Gastrocnemius medialis (tissue), 4 donors: Measurements from ENCODE around the gene MAN1C1. TPM values are rescaled to one million over a fixed set of nuclear protein-coding genes. Genes with fewer than 3 reads are reported as not detected.
A peak's percentile ranks its signal among the peaks of the same experiment; 100 is the strongest.

Source experiments
- ATAC-seq, 2 donors: fragments of 150-250 bp; one replicate each; pipeline ENCODE4 v1.9.1; 2016
- DNase-seq, 2 donors: peaks; one replicate each; pipeline ENCODE4 v3.0.0-alpha.2; 2019
- H3K27ac ChIP-seq, 4 donors: fragments of 200-600 bp; sonication (generic); 1 replicate in 1 of 4; 2 replicates in 3 of 4; pipeline ENCODE4 v1.5.1; 2016 to 2018; ENCODE audit warnings: mild to moderate bottlenecking in 2 of 4, moderate library complexity in 1 of 4
- H3K27me3 ChIP-seq, 3 donors: fragments of 200-600 bp; sonication (generic) in 2 of 3; 1 replicate in 1 of 3; 2 replicates in 2 of 3; pipeline versions ENCODE4 v1.5.1 to v1.6.0; 2016 to 2019; ENCODE audit warnings: mild to moderate bottlenecking in 1 of 3, moderate library complexity in 1 of 3
- H3K36me3 ChIP-seq, 2 donors: fragments of 200-600 bp; sonication (generic) in 1 of 2; one replicate each; pipeline ENCODE4 v1.5.1; 2017 to 2018
- H3K4me1 ChIP-seq, 2 donors: fragments of 200-600 bp; sonication (generic) in 1 of 2; one replicate each; pipeline ENCODE4 v1.5.1; 2016 to 2017; ENCODE audit warnings: mild to moderate bottlenecking in 2 of 2
- H3K4me3 ChIP-seq, 4 donors: fragments of 200-600 bp; sonication (generic) in 3 of 4; 1 replicate in 1 of 4; 2 replicates in 3 of 4; pipeline ENCODE4 v1.5.1; 2016 to 2019; ENCODE audit warnings: mild to moderate bottlenecking in 2 of 4
- H3K9me3 ChIP-seq, 3 donors: fragments of 200-600 bp; sonication (generic) in 2 of 3; 1 replicate in 1 of 3; 2 replicates in 2 of 3; pipeline ENCODE4 v1.5.1; 2016 to 2019
- CTCF ChIP-seq, 5 experiments: fragments of 450-650 bp in 3 of 5; fragments of 200-600 bp in 2 of 5; sonication (generic) in 2 of 5; IDR thresholded peaks in 4 of 5; conservative IDR thresholded peaks in 1 of 5; 1 replicate in 4 of 5; 2 replicates in 1 of 5; pipeline ENCODE4 v1.5.1; 2016 to 2019; ENCODE audit warnings: antibody characterized with exemption in 5 of 5, mild to moderate bottlenecking in 3 of 5, moderate library complexity in 3 of 5
- POLR2A ChIP-seq, 2 donors: fragments of 450-650 bp; IDR thresholded peaks; one replicate each; pipeline ENCODE4 v1.6.1; 2017; ENCODE audit warnings: antibody characterized with exemption in 2 of 2, mild to moderate bottlenecking in 2 of 2, moderate library complexity in 2 of 2
- in situ Hi-C, 4 donors: fragments of 200-750 bp; cut with MboI; loops; one replicate each; pipeline versions ENCODE4 v1.15.0 to v1.8.0; 2017; ENCODE audit warnings: low sequenced_read_pairs in 4 of 4
- intact Hi-C: fragments of 100-400 bp; cut with DNase I; formaldehyde crosslinking; loops from one replicate; pipeline ENCODE4 v1.15.1; 2023; ENCODE audit warnings: low total_unique reads
- total RNA-seq, 4 donors: library from RNA; depleted of rRNA; stranded (reverse); fragments of >200 nt; gene quantifications; one replicate each; pipeline versions ENCODE4 v1.1.0 to v1.2.3, GENCODE V29; 2016

MAN1C1 gene
- total RNA-seq, 4 donors from 2014 or later = 2.0 to 4.4 (median 2.5) TPM

GRCh38 chr1:25713961-25714360, 97.4 kb downstream of the MAN1C1 start:
- Histone ChIP-seq H3K9me3 (no peaks in the 10 kb centered on the region), H3K4me3 (no peak overlapping the region), H3K27me3 (no peaks in the 10 kb centered on the region), H3K36me3 (no peaks in the 10 kb centered on the region), H3K27ac (no peak overlapping the region), H3K4me1 (no peaks in the 10 kb centered on the region)
- DNase-seq = no peak
- in situ Hi-C loops (no loop called here), intact Hi-C loops (no loop called here)
- ATAC-seq = no peak
- TF ChIP-seq POLR2A (IDR thresholded peaks at IDR 0.05) (no peak), CTCF (IDR thresholded peaks at IDR 0.05 in 4 of 5, conservative IDR thresholded peaks at IDR 0.05 in 1 of 5) (no peak)

GRCh38 chr1:25714372-25714931, 97.9 kb downstream of the MAN1C1 start:
- ATAC-seq (no peak), DNase-seq (no peak)
- in situ Hi-C loops (no loop called here), intact Hi-C loops (no loop called here)
- Histone ChIP-seq H3K4me1 (no peaks in the 10 kb centered on the region), H3K27ac (no peak overlapping the region), H3K27me3 (no peaks in the 10 kb centered on the region), H3K9me3 (no peaks in the 10 kb centered on the region), H3K36me3 (no peaks in the 10 kb centered on the region), H3K4me3 (no peak overlapping the region)
- TF ChIP-seq POLR2A (IDR thresholded peaks at IDR 0.05) (no peak), CTCF (IDR thresholded peaks at IDR 0.05 in 4 of 5, conservative IDR thresholded peaks at IDR 0.05 in 1 of 5) (no peak)

- intact Hi-C loops = no loop called here
Measured at GRCh38 chr1:25715888-25716287, 99.3 kb downstream of the MAN1C1 start.

DNA sequence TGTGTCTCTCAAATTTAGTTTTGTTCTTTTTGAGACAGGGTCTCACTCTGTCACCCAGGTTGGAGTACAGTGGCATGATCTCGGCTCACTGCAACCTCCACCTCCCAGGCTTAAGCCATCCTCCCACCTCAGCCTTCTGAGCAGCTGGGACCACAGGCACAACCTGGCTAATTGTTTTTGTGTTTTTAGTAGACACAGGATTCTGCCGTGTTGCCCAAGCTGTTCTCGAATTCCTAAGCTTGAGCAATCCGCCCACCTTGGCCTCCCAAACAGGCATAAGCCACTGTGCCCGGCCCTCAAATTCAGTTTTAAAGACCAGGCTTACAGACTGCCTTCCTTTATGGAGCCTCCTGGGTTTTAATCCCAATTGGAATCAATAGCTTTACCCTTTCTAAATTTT, 99.7 kb downstream of the MAN1C1 start:
- Histone ChIP-seq H3K27ac (no peak overlapping the region), H3K27me3 (no peaks in the 10 kb centered on the region), H3K4me1 (no peaks in the 10 kb centered on the region), H3K4me3 (no peak overlapping the region), H3K9me3 (no peaks in the 10 kb centered on the region), H3K36me3 (no peaks in the 10 kb centered on the region)
- TF ChIP-seq POLR2A (IDR thresholded peaks at IDR 0.05) (no peak), CTCF (IDR thresholded peaks at IDR 0.05 in 4 of 5, conservative IDR thresholded peaks at IDR 0.05 in 1 of 5) (no peak)
- in situ Hi-C loops = no loop called here
- intact Hi-C loops = no loop called here
- ATAC-seq (no peak), DNase-seq (no peak)

More at GRCh38 chr1:25715888-25716287, 99.3 kb downstream of the MAN1C1 start:
- Histone ChIP-seq H3K4me3 (no peak overlapping the region), H3K27me3 (no peaks in the 10 kb centered on the region), H3K27ac (no peak overlapping the region), H3K9me3 (no peaks in the 10 kb centered on the region), H3K4me1 (no peaks in the 10 kb centered on the region), H3K36me3 (no peaks in the 10 kb centered on the region)
- in situ Hi-C loops = no loop called here
- DNase-seq = no peak
- ATAC-seq = peak in 1 of 2 donors; percentile 44
- TF ChIP-seq POLR2A (IDR thresholded peaks at IDR 0.05) (no peak), CTCF (IDR thresholded peaks at IDR 0.05 in 4 of 5, conservative IDR thresholded peaks at IDR 0.05 in 1 of 5) (no peak)

GRCh38 chr1:25718732-25719131, 102.1 kb downstream of the MAN1C1 start:
- Histone ChIP-seq H3K4me3 (no peak overlapping the region), H3K27me3 (no peaks in the 10 kb centered on the region), H3K9me3 (no peaks in the 10 kb centered on the region), H3K4me1 (no peaks in the 10 kb centered on the region), H3K27ac (no peak overlapping the region), H3K36me3 (no peaks in the 10 kb centered on the region)
- DNase-seq (no peak), ATAC-seq (no peak)
- intact Hi-C loops (no loop called here), in situ Hi-C loops (no loop called here)
- TF ChIP-seq POLR2A (IDR thresholded peaks at IDR 0.05) (no peak), CTCF (IDR thresholded peaks at IDR 0.05 in 4 of 5, conservative IDR thresholded peaks at IDR 0.05 in 1 of 5) (no peak)
